Measurements from ENCODE around the gene P2RX5.

The P2RX5 gene

DNA sequence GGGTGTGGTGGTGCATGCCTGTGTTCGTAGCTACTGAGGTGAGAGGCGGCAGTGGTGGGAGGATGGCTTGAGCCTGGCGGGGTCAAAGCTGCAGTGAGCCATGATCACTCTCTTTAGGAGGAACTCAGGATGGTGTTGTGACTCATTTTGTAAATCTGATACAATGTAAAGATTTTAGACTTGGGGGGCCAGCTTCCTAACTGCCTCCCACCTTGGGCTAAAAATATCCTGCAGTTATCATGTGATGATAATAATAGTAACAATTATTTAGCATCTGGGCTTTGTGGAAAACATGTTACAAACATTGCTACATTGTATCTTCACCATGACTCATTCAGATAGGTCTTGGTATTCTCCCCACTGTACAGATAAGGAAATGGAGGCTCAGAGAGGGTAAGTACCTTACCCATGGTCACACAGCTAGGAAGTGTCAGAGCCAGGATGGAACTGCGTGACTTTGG lies 52.0 kb downstream of the P2RX5 start:
- peaks cover 19% of the 10 kb centered on the region for H3K4me1 ChIP-seq (ENCODE audit: insufficient read depth, low read length, severe bottlenecking)
- H3K4me3 ChIP-seq (ENCODE audit: low read depth, low read length, poor library complexity, severe bottlenecking) = no peak overlapping the region
- H3K27ac ChIP-seq (ENCODE audit: low read depth, low read length, poor library complexity, severe bottlenecking) = no peak overlapping the region
- H2AFZ ChIP-seq (ENCODE audit: low read length) = no peak overlapping the region
- H4K20me1 ChIP-seq (ENCODE audit: insufficient read depth, low read length) = no peaks in the 10 kb centered on the region
- no peaks in the 10 kb centered on the region for H3K9me2 ChIP-seq (ENCODE audit: low read depth, low read length)
- H3K4me2 ChIP-seq (ENCODE audit: low read length) = no peak overlapping the region
- H3K9me3 ChIP-seq (ENCODE audit: low read length) = no peaks in the 10 kb centered on the region
- no peaks in the 10 kb centered on the region for H3K79me2 ChIP-seq (ENCODE audit: insufficient read depth, low read length)
- H3F3A ChIP-seq (ENCODE audit: insufficient read depth, low read length) = no peaks in the 10 kb centered on the region
- TF ChIP-seq EZH2 (IDR thresholded peaks at IDR 0.05; ENCODE audit: borderline replicate concordance, low read length) = no peak
- TF ChIP-seq, protein P1, sequence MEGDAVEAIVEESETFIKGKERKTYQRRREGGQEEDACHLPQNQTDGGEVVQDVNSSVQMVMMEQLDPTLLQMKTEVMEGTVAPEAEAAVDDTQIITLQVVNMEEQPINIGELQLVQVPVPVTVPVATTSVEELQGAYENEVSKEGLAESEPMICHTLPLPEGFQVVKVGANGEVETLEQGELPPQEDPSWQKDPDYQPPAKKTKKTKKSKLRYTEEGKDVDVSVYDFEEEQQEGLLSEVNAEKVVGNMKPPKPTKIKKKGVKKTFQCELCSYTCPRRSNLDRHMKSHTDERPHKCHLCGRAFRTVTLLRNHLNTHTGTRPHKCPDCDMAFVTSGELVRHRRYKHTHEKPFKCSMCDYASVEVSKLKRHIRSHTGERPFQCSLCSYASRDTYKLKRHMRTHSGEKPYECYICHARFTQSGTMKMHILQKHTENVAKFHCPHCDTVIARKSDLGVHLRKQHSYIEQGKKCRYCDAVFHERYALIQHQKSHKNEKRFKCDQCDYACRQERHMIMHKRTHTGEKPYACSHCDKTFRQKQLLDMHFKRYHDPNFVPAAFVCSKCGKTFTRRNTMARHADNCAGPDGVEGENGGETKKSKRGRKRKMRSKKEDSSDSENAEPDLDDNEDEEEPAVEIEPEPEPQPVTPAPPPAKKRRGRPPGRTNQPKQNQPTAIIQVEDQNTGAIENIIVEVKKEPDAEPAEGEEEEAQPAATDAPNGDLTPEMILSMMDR (IDR thresholded peaks at IDR 0.05; ENCODE audit: low read length) = no peak
- no peaks in the 10 kb centered on the region for H3K27me3 ChIP-seq (ENCODE audit: insufficient read depth, low read length)
- peaks cover 7% of the 10 kb centered on the region; the same call in 1 of the 2 replicates for H3K36me3 ChIP-seq (ENCODE audit: insufficient read depth, low read length)
- H3K9ac ChIP-seq (ENCODE audit: low read length) = no peak overlapping the region

DNA sequence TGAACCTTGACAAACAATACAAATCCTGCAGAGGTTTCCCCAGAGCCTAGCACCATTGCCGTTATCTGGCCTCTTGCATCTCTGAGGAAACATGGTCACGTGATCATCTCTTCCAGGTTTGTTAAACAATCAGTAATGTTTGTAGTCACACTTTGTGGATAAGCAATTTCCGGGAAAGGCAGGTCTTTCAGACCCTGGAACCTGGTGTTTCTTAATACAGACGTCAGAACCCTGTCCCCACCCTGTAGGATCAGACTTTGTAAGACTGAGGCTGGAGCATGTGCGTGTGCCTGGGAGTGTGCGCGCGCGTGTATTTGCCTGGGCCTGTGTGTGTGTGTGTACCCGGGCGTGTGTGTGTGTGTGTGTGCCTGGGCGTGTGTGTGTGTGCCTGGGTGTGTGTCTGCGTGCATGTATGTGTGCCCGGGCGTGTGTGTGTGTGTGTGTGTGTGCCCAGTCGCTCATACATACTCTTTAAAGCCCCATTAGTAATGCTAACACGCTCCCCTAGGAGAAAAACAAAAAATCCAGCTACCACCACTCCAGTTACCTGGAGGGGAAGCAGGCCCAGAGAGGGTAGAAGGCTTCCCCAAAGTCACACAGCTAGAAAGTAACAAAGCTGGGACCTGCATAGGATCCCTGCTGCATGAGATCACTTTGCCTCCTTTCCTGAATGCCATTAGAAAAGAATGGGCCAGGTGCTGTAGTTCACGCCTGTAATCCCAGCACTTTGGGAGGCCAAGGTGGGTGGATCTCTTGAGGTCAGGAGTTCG lies 54.1 kb downstream of the P2RX5 start:
- Histone ChIP-seq H3K79me2 (ENCODE audit: insufficient read depth, low read length) (no peaks in the 10 kb centered on the region), H3K36me3 (ENCODE audit: insufficient read depth, low read length) (no peaks in the 10 kb centered on the region), H3K9ac (ENCODE audit: low read length) (no peak overlapping the region), H3K27me3 (ENCODE audit: insufficient read depth, low read length) (no peaks in the 10 kb centered on the region), H3K4me2 (ENCODE audit: low read length) (no peak overlapping the region), H3K9me3 (ENCODE audit: low read length) (no peaks in the 10 kb centered on the region), H3K4me3 (ENCODE audit: low read depth, low read length, poor library complexity, severe bottlenecking) (no peak overlapping the region), H3K9me2 (ENCODE audit: low read depth, low read length) (no peaks in the 10 kb centered on the region), H3K4me1 (ENCODE audit: insufficient read depth, low read length, severe bottlenecking) (peaks cover 29% of the 10 kb centered on the region), H3K27ac (ENCODE audit: low read depth, low read length, poor library complexity, severe bottlenecking) (no peak overlapping the region), H4K20me1 (ENCODE audit: insufficient read depth, low read length) (no peaks in the 10 kb centered on the region), H3F3A (ENCODE audit: insufficient read depth, low read length) (no peaks in the 10 kb centered on the region), H2AFZ (ENCODE audit: low read length) (no peak overlapping the region)
- TF ChIP-seq, protein P1 (IDR thresholded peaks at IDR 0.05; ENCODE audit: low read length) = no peak
- no peak for TF ChIP-seq EZH2 (IDR thresholded peaks at IDR 0.05; ENCODE audit: borderline replicate concordance, low read length)

DNA sequence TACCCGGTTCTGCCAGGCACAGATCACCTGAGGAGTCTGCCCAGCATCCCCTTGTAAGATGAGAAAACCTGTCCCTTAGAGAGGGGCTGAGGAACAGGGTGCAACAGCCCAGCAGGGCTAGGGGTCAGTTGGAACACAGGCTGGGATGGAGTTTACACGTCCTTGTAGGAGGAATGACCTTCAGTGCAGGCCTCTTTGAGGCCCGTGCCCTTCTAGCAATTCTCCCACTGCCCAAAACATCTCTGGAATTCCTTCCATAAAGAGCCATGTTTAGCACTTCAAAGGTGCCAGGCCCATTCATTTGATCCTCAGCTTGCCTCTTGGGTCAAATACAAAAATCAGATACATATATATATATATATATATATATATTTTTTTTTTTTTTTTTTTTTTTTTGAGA lies 54.9 kb downstream of the P2RX5 start:
- Histone ChIP-seq H3K27ac (ENCODE audit: low read depth, low read length, poor library complexity, severe bottlenecking) (no peak overlapping the region), H2AFZ (ENCODE audit: low read length) (no peak overlapping the region), H3K9me2 (ENCODE audit: low read depth, low read length) (no peaks in the 10 kb centered on the region), H3K9ac (ENCODE audit: low read length) (no peak overlapping the region), H3K79me2 (ENCODE audit: insufficient read depth, low read length) (no peaks in the 10 kb centered on the region), H3K9me3 (ENCODE audit: low read length) (no peaks in the 10 kb centered on the region), H4K20me1 (ENCODE audit: insufficient read depth, low read length) (no peaks in the 10 kb centered on the region), H3K4me1 (ENCODE audit: insufficient read depth, low read length, severe bottlenecking) (peaks cover 24% of the 10 kb centered on the region), H3K4me2 (ENCODE audit: low read length) (no peak overlapping the region), H3K27me3 (ENCODE audit: insufficient read depth, low read length) (no peaks in the 10 kb centered on the region), H3K4me3 (ENCODE audit: low read depth, low read length, poor library complexity, severe bottlenecking) (no peak overlapping the region), H3K36me3 (ENCODE audit: insufficient read depth, low read length) (no peaks in the 10 kb centered on the region), H3F3A (ENCODE audit: insufficient read depth, low read length) (no peaks in the 10 kb centered on the region)
- no peak for TF ChIP-seq EZH2 (IDR thresholded peaks at IDR 0.05; ENCODE audit: borderline replicate concordance, low read length)
- TF ChIP-seq, protein P1 (IDR thresholded peaks at IDR 0.05; ENCODE audit: low read length) = no peak
